ENCODE results near the gene PRICKLE1.

Gene PRICKLE1

DNA sequence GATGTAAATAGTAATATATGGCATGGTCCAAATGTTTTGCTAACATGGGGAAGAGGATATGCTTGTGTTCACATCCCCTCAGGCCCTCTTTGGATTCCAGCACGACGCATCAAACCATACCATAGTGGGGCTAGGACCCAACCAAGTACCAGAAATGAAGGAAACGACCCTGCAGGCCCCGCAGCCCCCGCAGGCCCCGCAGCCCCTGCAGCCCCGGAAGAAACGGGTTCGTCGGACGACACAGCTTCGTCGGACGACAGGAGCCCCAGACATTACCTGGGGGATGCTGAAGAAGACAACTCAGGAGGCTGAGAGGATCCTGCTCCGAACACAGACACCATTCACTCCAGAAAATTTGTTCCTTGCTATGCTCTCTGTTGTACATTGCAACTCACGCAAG lies 143.7 kb downstream of the PRICKLE1 start:
- no peak for FAIRE-seq

- no peak for FAIRE-seq
Observed at GRCh38 chr12:42444192-42444943, 145.2 kb downstream of the PRICKLE1 start.

DNA sequence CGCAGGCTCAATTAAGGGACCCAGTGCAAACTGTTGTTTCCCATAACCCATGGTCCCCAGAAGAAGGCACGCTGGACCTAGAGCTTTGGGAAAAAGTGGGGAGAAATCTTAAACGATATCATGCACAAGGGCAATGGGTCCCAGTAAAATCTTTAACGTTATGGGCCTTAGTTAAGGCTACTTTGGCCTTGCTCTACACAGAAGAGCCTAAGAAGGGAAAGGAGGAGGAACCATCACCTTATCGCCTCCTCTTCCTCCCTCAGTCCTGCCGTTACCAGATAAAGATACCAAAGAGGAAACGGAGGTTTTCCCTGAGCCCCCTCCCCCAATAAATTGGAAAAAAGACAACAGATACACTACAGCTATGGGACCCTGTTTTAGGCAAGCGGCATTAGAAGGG lies 146.7 kb downstream of the PRICKLE1 start:
- FAIRE-seq, result no peak

DNA sequence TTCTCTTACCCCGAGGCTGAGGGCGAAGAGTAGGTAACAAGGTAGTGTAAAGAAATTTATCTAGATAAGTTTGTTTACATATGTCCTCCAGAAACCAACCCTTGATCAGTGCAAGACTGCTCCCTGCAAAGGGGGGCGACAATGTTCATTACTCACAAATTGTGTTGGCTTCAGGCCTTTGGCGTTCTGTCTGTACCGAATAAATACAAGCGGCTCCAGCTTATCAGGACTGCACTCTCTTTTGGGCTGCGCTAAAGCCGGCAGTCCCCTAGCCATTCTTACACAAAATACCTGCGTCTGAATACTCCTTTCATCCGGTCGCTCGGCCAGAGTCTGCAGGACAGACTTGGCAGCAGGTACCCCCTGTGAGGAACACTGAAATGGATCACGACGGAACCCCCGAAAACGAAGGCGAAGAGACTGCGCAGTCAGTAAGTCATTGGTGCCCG lies 147.2 kb downstream of the PRICKLE1 start:
- FAIRE-seq, result no peak

DNA sequence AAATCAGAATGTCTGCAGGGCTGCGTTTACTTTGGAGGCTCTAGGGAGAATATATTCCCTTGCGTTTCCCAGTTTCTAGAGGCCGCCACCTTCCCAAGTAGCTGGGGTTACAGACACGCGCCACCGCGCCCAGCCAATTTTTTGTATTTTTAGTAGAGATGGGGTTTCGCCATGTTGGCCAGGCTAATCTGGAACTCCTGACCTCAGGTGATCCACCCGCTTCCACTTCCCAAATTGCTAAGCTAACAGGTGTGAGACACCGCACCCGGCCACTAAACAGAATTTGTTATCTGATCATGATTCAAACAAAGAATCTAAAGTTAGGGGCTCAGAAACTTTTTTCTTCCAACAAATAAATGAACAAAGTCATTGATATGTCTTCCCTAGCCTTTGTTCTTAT lies 148.9 kb downstream of the PRICKLE1 start:
- no peak for FAIRE-seq

DNA sequence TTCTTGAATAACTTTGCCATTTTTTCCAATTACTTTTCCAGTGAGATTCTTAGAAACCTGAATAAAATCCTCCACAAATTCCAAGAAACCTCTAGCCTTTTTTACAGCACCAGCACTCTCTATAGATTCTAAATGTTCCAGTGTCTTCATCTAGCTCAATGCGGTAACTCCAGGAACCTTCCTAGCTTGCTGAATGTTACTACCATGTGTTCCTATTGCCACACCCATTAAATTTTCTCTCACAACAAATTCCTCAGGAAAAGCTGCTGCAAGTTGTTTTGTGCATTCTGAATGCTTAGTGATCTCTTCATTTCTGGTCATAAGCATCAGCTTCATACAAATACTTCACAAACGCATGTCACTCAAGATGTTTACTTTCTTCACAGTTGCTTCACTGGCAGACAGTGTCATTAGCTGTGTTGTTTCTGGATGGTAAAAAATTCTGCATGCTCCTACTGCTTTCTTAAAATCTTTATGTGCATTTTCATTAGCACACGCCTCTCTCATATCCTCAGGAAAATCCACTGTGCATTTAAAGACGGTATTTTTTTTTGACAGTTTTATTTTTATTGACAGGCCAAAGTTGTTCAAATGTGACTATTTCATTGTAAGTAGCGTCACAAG lies 156.9 kb downstream of the PRICKLE1 start:
- FAIRE-seq, result no peak

GRCh38 chr12:42428850-42429249 lies 160.7 kb downstream of the PRICKLE1 start:
- no peak for FAIRE-seq

DNA sequence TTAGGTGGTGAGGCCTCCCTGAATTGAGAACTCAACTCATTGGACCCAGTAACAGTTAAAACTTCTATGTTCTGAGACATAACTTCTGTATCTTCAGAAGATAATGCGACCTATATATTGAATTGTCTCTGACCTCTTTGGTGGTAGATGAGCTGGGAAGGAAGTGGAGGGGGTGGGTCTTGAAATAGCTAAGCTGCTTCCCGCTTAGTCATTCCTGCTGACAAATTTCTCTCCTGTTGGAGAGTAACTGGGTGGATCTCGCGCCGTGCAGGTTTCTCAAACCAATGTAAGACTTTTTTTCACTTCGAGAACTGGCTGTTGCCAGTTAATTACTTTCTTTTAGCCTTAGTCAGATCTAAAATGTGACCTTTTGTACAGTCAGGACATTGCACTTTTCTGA lies 162.8 kb downstream of the PRICKLE1 start:
- no peak for FAIRE-seq

DNA sequence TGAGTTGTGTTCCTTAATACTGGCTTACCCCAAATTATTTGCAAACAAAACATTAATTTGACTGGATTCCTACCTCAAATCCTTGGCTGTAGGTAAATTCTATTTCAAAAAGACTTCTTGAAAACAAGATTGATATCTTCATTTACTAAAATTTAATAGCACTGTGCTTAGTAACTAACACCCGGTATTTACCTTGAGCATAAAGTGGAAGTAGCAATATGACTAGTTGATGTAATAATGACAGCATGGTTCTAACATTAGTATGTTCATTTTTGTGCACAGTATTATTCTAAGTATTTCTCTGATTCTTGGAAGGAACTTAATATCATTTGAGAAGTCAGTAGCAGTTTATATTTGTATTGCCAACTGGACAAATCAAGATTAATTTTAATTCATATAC lies 166.8 kb downstream of the PRICKLE1 start:
- FAIRE-seq, result peak; percentile 65

- FAIRE-seq, result peak; percentile 55
Observed at GRCh38 chr12:42421844-42422779, 167.4 kb downstream of the PRICKLE1 start.

DNA sequence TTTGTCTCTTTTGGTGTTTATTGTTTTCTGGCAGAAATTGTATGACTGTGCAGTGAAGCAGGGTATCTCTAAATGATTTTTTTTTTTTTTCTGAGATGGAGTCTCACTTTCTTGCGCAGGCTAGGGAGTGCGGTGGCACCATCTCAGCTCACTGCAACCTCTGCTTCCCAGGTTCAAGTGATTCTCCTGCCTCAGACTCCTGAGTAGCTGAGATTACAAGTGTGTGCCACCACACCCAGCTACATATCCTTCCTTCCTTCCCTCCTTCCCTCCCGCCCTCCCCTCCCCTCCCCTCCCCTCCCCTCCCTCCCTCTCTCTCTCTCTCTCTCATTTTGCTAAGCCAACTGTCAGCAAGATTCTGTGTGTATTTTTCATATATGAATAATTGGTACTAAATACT lies 169.2 kb downstream of the PRICKLE1 start:
- no peak for FAIRE-seq

GRCh38 chr12:42410340-42410739 lies 179.2 kb downstream of the PRICKLE1 start:
- no peak for FAIRE-seq

DNA sequence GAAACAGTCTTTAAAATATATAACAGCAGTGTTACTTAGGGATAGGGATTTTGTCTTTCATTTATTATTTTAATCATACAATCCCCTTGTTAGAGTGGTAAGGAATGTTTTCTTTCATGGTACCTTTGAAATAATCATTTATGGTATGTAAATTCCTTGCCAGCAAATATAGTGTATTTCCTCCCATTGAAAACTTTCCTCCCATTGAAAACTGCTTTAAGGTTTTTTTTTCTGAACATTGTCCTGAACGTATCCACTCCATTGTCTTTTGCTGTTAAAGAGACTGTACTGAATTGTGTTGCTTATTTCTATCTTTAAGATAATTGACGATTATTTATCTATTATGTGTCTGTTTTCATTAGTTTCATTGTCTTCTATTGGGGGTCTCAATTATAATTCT lies 180.1 kb downstream of the PRICKLE1 start:
- no peak for FAIRE-seq

DNA sequence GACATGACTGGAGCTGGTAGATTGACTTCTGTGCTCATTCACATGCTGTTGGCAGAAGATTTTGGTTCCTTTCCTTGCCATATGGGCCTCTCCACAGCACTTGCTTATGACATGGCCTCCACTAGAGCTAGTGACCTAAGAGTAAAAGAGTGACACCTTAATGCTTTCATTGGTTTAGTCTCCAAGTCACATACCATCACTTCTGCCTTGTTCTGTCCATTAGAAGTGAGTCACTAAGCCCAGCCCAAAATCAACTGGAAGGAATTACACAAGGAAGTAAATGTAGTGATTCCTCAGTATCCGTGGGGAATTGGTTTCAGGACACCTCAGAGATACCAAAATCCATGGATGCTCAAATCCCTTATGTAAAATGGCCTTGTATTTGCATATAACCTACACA lies 182.2 kb downstream of the PRICKLE1 start:
- no peak for FAIRE-seq

All from islet of Langerhans (tissue), 1 donor.